ENCODE results near the gene FAM43B.
A peak's percentile ranks its signal among the peaks of the same experiment; 100 is the strongest.
"Not testable (repeated sequence)": the region's sequence is repeated elsewhere in the genome, so short reads cannot be mapped to it uniquely, and the experiment has no call there.

The FAM43B gene

GRCh38 chr1:20507564-20508410 lies 44.6 kb upstream of the FAM43B start, which contains the start of gene MUL1:
Gene MUL1 (minus strand): TSS chr1:20508151. CDS start chr1:20508024, 127 bp downstream.
- no peaks in the 10 kb centered on the region for H3K27me3 ChIP-seq (ENCODE audit: insufficient read depth, low read length)
- no peaks in the 10 kb centered on the region for H3F3A ChIP-seq (ENCODE audit: insufficient read depth, low read length)
- H3K27ac ChIP-seq (ENCODE audit: low read depth, low read length, poor library complexity, severe bottlenecking), result no peak within 1 kb of the TSS
- H3K79me2 ChIP-seq (ENCODE audit: insufficient read depth, low read length), result peaks cover 14% of the 10 kb centered on the region
- no peaks in the 10 kb centered on the region for H3K9me3 ChIP-seq (ENCODE audit: low read length)
- no peaks in the 10 kb centered on the region for H4K20me1 ChIP-seq (ENCODE audit: insufficient read depth, low read length)
- peak within 1 kb of the TSS; percentile 99 for H3K4me3 ChIP-seq (ENCODE audit: low read depth, low read length, poor library complexity, severe bottlenecking)
- peaks cover 29% of the 10 kb centered on the region for H3K4me1 ChIP-seq (ENCODE audit: insufficient read depth, low read length, severe bottlenecking)
- peak within 1 kb of the TSS; percentile 51; the same call in 1 of the 2 replicates for H2AFZ ChIP-seq (ENCODE audit: low read length)
- H3K9me2 ChIP-seq (ENCODE audit: low read depth, low read length), result no peaks in the 10 kb centered on the region
- no peaks in the 10 kb centered on the region for H3K36me3 ChIP-seq (ENCODE audit: insufficient read depth, low read length)
- TF ChIP-seq CTCF (IDR thresholded peaks at IDR 0.05; ENCODE audit: low read length) (no peak), EZH2 (IDR thresholded peaks at IDR 0.05; ENCODE audit: borderline replicate concordance, low read length) (no peak)
- peak within 1 kb of the TSS; percentile 100 for H3K4me2 ChIP-seq (ENCODE audit: low read length)
- peak within 1 kb of the TSS; percentile 92 for H3K9ac ChIP-seq (ENCODE audit: low read length)

- no peaks in the 10 kb centered on the region for H3K9me3 ChIP-seq (ENCODE audit: low read length)
- H3K27ac ChIP-seq (ENCODE audit: low read depth, low read length, poor library complexity, severe bottlenecking), result no peak overlapping the region
- H2AFZ ChIP-seq (ENCODE audit: low read length), result peak overlapping the region; percentile 51; the same call in 1 of the 2 replicates
- no peaks in the 10 kb centered on the region for H4K20me1 ChIP-seq (ENCODE audit: insufficient read depth, low read length)
- no peaks in the 10 kb centered on the region for H3K27me3 ChIP-seq (ENCODE audit: insufficient read depth, low read length)
- peaks cover 29% of the 10 kb centered on the region for H3K4me1 ChIP-seq (ENCODE audit: insufficient read depth, low read length, severe bottlenecking)
- no peaks in the 10 kb centered on the region for H3K9me2 ChIP-seq (ENCODE audit: low read depth, low read length)
- peaks cover 14% of the 10 kb centered on the region for H3K79me2 ChIP-seq (ENCODE audit: insufficient read depth, low read length)
- H3K36me3 ChIP-seq (ENCODE audit: insufficient read depth, low read length), result no peaks in the 10 kb centered on the region
- H3K9ac ChIP-seq (ENCODE audit: low read length), result peak overlapping the region; percentile 92; the same call in 1 of the 2 replicates
- H3F3A ChIP-seq (ENCODE audit: insufficient read depth, low read length), result no peaks in the 10 kb centered on the region
- H3K4me2 ChIP-seq (ENCODE audit: low read length), result peak overlapping the region; percentile 100
- peak overlapping the region; percentile 99 for H3K4me3 ChIP-seq (ENCODE audit: low read depth, low read length, poor library complexity, severe bottlenecking)
- TF ChIP-seq CTCF (IDR thresholded peaks at IDR 0.05; ENCODE audit: low read length) (no peak), EZH2 (IDR thresholded peaks at IDR 0.05; ENCODE audit: borderline replicate concordance, low read length) (no peak)
These were observed 44.0 kb upstream of the FAM43B start for GRCh38 chr1:20508411-20508771.

GRCh38 chr1:20511518-20512428 lies 40.6 kb upstream of the FAM43B start:
- Histone ChIP-seq H3K4me1 (ENCODE audit: insufficient read depth, low read length, severe bottlenecking) (peaks cover 19% of the 10 kb centered on the region), H3K4me2 (ENCODE audit: low read length) (no peak overlapping the region), H3K9ac (ENCODE audit: low read length) (no peak overlapping the region), H2AFZ (ENCODE audit: low read length) (no peak overlapping the region), H3K9me3 (ENCODE audit: low read length) (no peaks in the 10 kb centered on the region), H4K20me1 (ENCODE audit: insufficient read depth, low read length) (no peaks in the 10 kb centered on the region), H3K36me3 (ENCODE audit: insufficient read depth, low read length) (no peaks in the 10 kb centered on the region), H3K27ac (ENCODE audit: low read depth, low read length, poor library complexity, severe bottlenecking) (no peak overlapping the region), H3K4me3 (ENCODE audit: low read depth, low read length, poor library complexity, severe bottlenecking) (no peak overlapping the region), H3K27me3 (ENCODE audit: insufficient read depth, low read length) (no peaks in the 10 kb centered on the region), H3K9me2 (ENCODE audit: low read depth, low read length) (no peaks in the 10 kb centered on the region), H3F3A (ENCODE audit: insufficient read depth, low read length) (no peaks in the 10 kb centered on the region), H3K79me2 (ENCODE audit: insufficient read depth, low read length) (peaks cover 9% of the 10 kb centered on the region)
- no peak for TF ChIP-seq EZH2 (IDR thresholded peaks at IDR 0.05; ENCODE audit: borderline replicate concordance, low read length)
- TF ChIP-seq CTCF (IDR thresholded peaks at IDR 0.05; ENCODE audit: low read length), result no peak

GRCh38 chr1:20519609-20520262 lies 32.6 kb upstream of the FAM43B start:
- H3K4me3 ChIP-seq (ENCODE audit: low read depth, low read length, poor library complexity, severe bottlenecking); H3K36me3 ChIP-seq (ENCODE audit: insufficient read depth, low read length); H3K9ac ChIP-seq (ENCODE audit: low read length); H3K4me2 ChIP-seq (ENCODE audit: low read length); H3K4me1 ChIP-seq (ENCODE audit: insufficient read depth, low read length, severe bottlenecking); H4K20me1 ChIP-seq (ENCODE audit: insufficient read depth, low read length); H3K9me2 ChIP-seq (ENCODE audit: low read depth, low read length); H3K27ac ChIP-seq (ENCODE audit: low read depth, low read length, poor library complexity, severe bottlenecking); H3F3A ChIP-seq (ENCODE audit: insufficient read depth, low read length); H2AFZ ChIP-seq (ENCODE audit: low read length); H3K9me3 ChIP-seq (ENCODE audit: low read length); H3K27me3 ChIP-seq (ENCODE audit: insufficient read depth, low read length); H3K79me2 ChIP-seq (ENCODE audit: insufficient read depth, low read length): not testable (repeated sequence)
